ENCODE results near the gene TSSK6.

Gene TSSK6

GRCh38 chr19:19549804-19550464 lies 34.6 kb upstream of the TSSK6 start:
- TF ChIP-seq SUZ12 (IDR thresholded peaks at IDR 0.05; ENCODE audit: extremely low read depth, insufficient read depth, insufficient read length), result no peak
- no peak for TF ChIP-seq YY1 (IDR thresholded peaks at IDR 0.05; ENCODE audit: insufficient read depth, insufficient read length)
- no peak for TF ChIP-seq ZNF274 (IDR thresholded peaks at IDR 0.05; ENCODE audit: low read depth, low read length)
- DNase-seq (ENCODE audit: low read depth, low spot score), result no peak
- no peaks in the 10 kb centered on the region for H3K9me3 ChIP-seq (ENCODE audit: insufficient read depth, low read length)
- H3K36me3 ChIP-seq (ENCODE audit: insufficient read depth, insufficient read length, low read length), result peaks cover 18% of the 10 kb centered on the region
- no peaks in the 10 kb centered on the region for H3K27me3 ChIP-seq (ENCODE audit: insufficient read depth, insufficient read length)
- H3K4me3 ChIP-seq (ENCODE audit: insufficient read length, low read depth), result no peak overlapping the region
- peak overlapping the region; percentile 52 for H3K9ac ChIP-seq (ENCODE audit: insufficient read length, low read depth)
- H3K4me1 ChIP-seq (ENCODE audit: insufficient read depth, insufficient read length), result peaks cover 37% of the 10 kb centered on the region

GRCh38 chr19:19548915-19549759 lies 33.8 kb upstream of the TSSK6 start:
- DNase-seq (ENCODE audit: low read depth, low spot score), result no peak
- no peaks in the 10 kb centered on the region for H3K27me3 ChIP-seq (ENCODE audit: insufficient read depth, insufficient read length)
- H3K9me3 ChIP-seq (ENCODE audit: insufficient read depth, low read length), result no peaks in the 10 kb centered on the region
- no peak overlapping the region for H3K9ac ChIP-seq (ENCODE audit: insufficient read length, low read depth)
- no peak overlapping the region for H3K4me3 ChIP-seq (ENCODE audit: insufficient read length, low read depth)
- peaks cover 34% of the 10 kb centered on the region for H3K4me1 ChIP-seq (ENCODE audit: insufficient read depth, insufficient read length)
- H3K36me3 ChIP-seq (ENCODE audit: insufficient read depth, insufficient read length, low read length), result peaks cover 26% of the 10 kb centered on the region
- TF ChIP-seq SUZ12 (IDR thresholded peaks at IDR 0.05; ENCODE audit: extremely low read depth, insufficient read depth, insufficient read length) (no peak), YY1 (IDR thresholded peaks at IDR 0.05; ENCODE audit: insufficient read depth, insufficient read length) (no peak), ZNF274 (IDR thresholded peaks at IDR 0.05; ENCODE audit: low read depth, low read length) (no peak)

- DNase-seq (ENCODE audit: low read depth, low spot score), result no peak
- H3K4me1 ChIP-seq (ENCODE audit: insufficient read depth, insufficient read length), result peaks cover 34% of the 10 kb centered on the region
- no peaks in the 10 kb centered on the region for H3K9me3 ChIP-seq (ENCODE audit: insufficient read depth, low read length)
Observed at GRCh38 chr19:19547674-19548336, 32.5 kb upstream of the TSSK6 start.

DNA sequence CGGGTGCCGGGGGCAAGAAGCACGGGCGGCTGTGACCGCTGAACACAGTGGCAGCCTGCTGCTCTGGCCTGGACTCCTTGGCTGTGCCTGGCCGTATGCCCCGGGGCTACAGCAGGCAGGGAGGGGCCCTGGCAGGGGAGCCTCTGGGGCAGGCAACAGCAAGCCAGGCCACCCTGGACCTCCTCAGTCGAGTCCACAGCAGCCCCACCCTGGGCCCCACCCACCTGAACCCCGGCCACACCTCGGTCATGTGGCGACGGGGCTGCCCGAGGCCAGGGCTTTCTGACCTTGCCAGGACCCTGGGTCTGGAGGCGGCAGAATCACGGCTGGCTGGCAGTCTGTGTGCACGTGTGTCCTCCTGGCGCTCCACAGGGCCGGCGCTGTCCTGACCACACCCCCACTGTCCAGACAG lies 31.4 kb upstream of the TSSK6 start:
- H3K9ac ChIP-seq (ENCODE audit: insufficient read length, low read depth), result peak overlapping the region; percentile 21
- no peak overlapping the region for H3K4me3 ChIP-seq (ENCODE audit: insufficient read length, low read depth)
- no peak for DNase-seq (ENCODE audit: low read depth, low spot score)
- H3K9me3 ChIP-seq (ENCODE audit: insufficient read depth, low read length), result no peaks in the 10 kb centered on the region
- no peaks in the 10 kb centered on the region for H3K27me3 ChIP-seq (ENCODE audit: insufficient read depth, insufficient read length)
- H3K36me3 ChIP-seq (ENCODE audit: insufficient read depth, insufficient read length, low read length), result peaks cover 42% of the 10 kb centered on the region
- TF ChIP-seq ZNF274 (IDR thresholded peaks at IDR 0.05; ENCODE audit: low read depth, low read length) (no peak), YY1 (IDR thresholded peaks at IDR 0.05; ENCODE audit: insufficient read depth, insufficient read length) (no peak), SUZ12 (IDR thresholded peaks at IDR 0.05; ENCODE audit: extremely low read depth, insufficient read depth, insufficient read length) (no peak)
- peaks cover 29% of the 10 kb centered on the region for H3K4me1 ChIP-seq (ENCODE audit: insufficient read depth, insufficient read length)

More at GRCh38 chr19:19547674-19548336, 32.5 kb upstream of the TSSK6 start:
- peaks cover 39% of the 10 kb centered on the region for H3K36me3 ChIP-seq (ENCODE audit: insufficient read depth, insufficient read length, low read length)
- peak overlapping the region; percentile 58 for H3K9ac ChIP-seq (ENCODE audit: insufficient read length, low read depth)
- TF ChIP-seq YY1 (IDR thresholded peaks at IDR 0.05; ENCODE audit: insufficient read depth, insufficient read length), result no peak
- no peak for TF ChIP-seq ZNF274 (IDR thresholded peaks at IDR 0.05; ENCODE audit: low read depth, low read length)
- TF ChIP-seq SUZ12 (IDR thresholded peaks at IDR 0.05; ENCODE audit: extremely low read depth, insufficient read depth, insufficient read length), result no peak
- no peak overlapping the region for H3K4me3 ChIP-seq (ENCODE audit: insufficient read length, low read depth)
- no peaks in the 10 kb centered on the region for H3K27me3 ChIP-seq (ENCODE audit: insufficient read depth, insufficient read length)

- H3K9me3 ChIP-seq (ENCODE audit: insufficient read depth, low read length), result no peaks in the 10 kb centered on the region
- no peak for TF ChIP-seq ZNF274 (IDR thresholded peaks at IDR 0.05; ENCODE audit: low read depth, low read length)
- no peak for TF ChIP-seq YY1 (IDR thresholded peaks at IDR 0.05; ENCODE audit: insufficient read depth, insufficient read length)
- TF ChIP-seq SUZ12 (IDR thresholded peaks at IDR 0.05; ENCODE audit: extremely low read depth, insufficient read depth, insufficient read length), result no peak
- H3K4me3 ChIP-seq (ENCODE audit: insufficient read length, low read depth), result no peak overlapping the region
- peaks cover 30% of the 10 kb centered on the region for H3K4me1 ChIP-seq (ENCODE audit: insufficient read depth, insufficient read length)
- no peak for DNase-seq (ENCODE audit: low read depth, low spot score)
- peaks cover 1% of the 10 kb centered on the region for H3K27me3 ChIP-seq (ENCODE audit: insufficient read depth, insufficient read length)
- H3K9ac ChIP-seq (ENCODE audit: insufficient read length, low read depth), result no peak overlapping the region
- peaks cover 42% of the 10 kb centered on the region for H3K36me3 ChIP-seq (ENCODE audit: insufficient read depth, insufficient read length, low read length)
Observed at GRCh38 chr19:19545707-19546106, 30.4 kb upstream of the TSSK6 start.

GRCh38 chr19:19544954-19545591 lies 29.7 kb upstream of the TSSK6 start:
- no peaks in the 10 kb centered on the region for H3K9me3 ChIP-seq (ENCODE audit: insufficient read depth, low read length)
- DNase-seq (ENCODE audit: low read depth, low spot score), result no peak
- H3K9ac ChIP-seq (ENCODE audit: insufficient read length, low read depth), result no peak overlapping the region
- TF ChIP-seq YY1 (IDR thresholded peaks at IDR 0.05; ENCODE audit: insufficient read depth, insufficient read length) (no peak), SUZ12 (IDR thresholded peaks at IDR 0.05; ENCODE audit: extremely low read depth, insufficient read depth, insufficient read length) (no peak), ZNF274 (IDR thresholded peaks at IDR 0.05; ENCODE audit: low read depth, low read length) (no peak)
- H3K4me3 ChIP-seq (ENCODE audit: insufficient read length, low read depth), result no peak overlapping the region
- H3K36me3 ChIP-seq (ENCODE audit: insufficient read depth, insufficient read length, low read length), result peaks cover 42% of the 10 kb centered on the region
- H3K4me1 ChIP-seq (ENCODE audit: insufficient read depth, insufficient read length), result peaks cover 30% of the 10 kb centered on the region
- peaks cover 4% of the 10 kb centered on the region for H3K27me3 ChIP-seq (ENCODE audit: insufficient read depth, insufficient read length)
